K562 (cell line): ENCODE results near the gene ESPL1. TPM values are rescaled to one million over a fixed set of nuclear protein-coding genes. Genes with fewer than 3 reads are reported as not detected.

Experiments
- CTCF ChIP-seq, 3 experiments: IDR thresholded peaks in 2 of 3; conservative IDR thresholded peaks in 1 of 3; 2 replicates each; pipeline ENCODE4 v1.5.1; 2011 to 2012; ENCODE audit warnings: low read length in 3 of 3, mild to moderate bottlenecking in 3 of 3, control low read depth in 2 of 3, improper control_type of control experiment in 1 of 3, inconsistent platforms in 1 of 3, low read depth in 1 of 3, mixed read lengths in 1 of 3, moderate library complexity in 1 of 3; ENCODE audit not compliant: insufficient read depth in 2 of 3
- E2F6 ChIP-seq, 2 experiments: IDR thresholded peaks; 2 replicates each; pipeline ENCODE4 v1.6.1; 2011; ENCODE audit warnings: borderline replicate concordance in 1 of 2, control low read depth in 1 of 2, low read depth in 1 of 2, low read length in 1 of 2, mild to moderate bottlenecking in 1 of 2, mixed read lengths in 1 of 2, moderate library complexity in 1 of 2; ENCODE audit not compliant: insufficient read depth in 1 of 2, insufficient read length in 1 of 2, poor library complexity in 1 of 2, severe bottlenecking in 1 of 2; ENCODE audit errors: extremely low read depth in 1 of 2
- FOS ChIP-seq: IDR thresholded peaks from 3 replicates; pipeline ENCODE4 v1.6.1; 2011; ENCODE audit not compliant: insufficient read length; ENCODE audit errors: extremely low read depth
- FOXA1 ChIP-seq: fragments of 450-650 bp; IDR thresholded peaks from 2 replicates; pipeline ENCODE4 v1.6.1; 2016; ENCODE audit warnings: mild to moderate bottlenecking, borderline replicate concordance
- IFI16 ChIP-seq: fragments of 250-450 bp; sonication (Bioruptor Pico); IDR thresholded peaks from 2 replicates; pipeline ENCODE4 v2.1.2; 2022; ENCODE audit warnings: mild to moderate bottlenecking, inconsistent platforms
- MAX ChIP-seq: sonication (generic); formaldehyde crosslinking; IDR thresholded peaks from 2 replicates; pipeline ENCODE4 v1.9.0; 2022; ENCODE audit warnings: mild to moderate bottlenecking, missing genetic modification reagents
- NUFIP1 ChIP-seq: fragments of 450-650 bp; IDR thresholded peaks from 2 replicates; pipeline ENCODE4 v1.6.1; 2018; ENCODE audit not compliant: partially characterized antibody
- TEAD4 ChIP-seq, 2 experiments: sonication (generic) in 1 of 2; formaldehyde crosslinking in 1 of 2; IDR thresholded peaks; 2 replicates each; pipeline versions ENCODE4 v1.6.1 to v1.8.0; 2012 to 2022; ENCODE audit warnings: borderline replicate concordance in 1 of 2, inconsistent platforms in 1 of 2, low read length in 1 of 2, mild to moderate bottlenecking in 1 of 2, missing genetic modification reagents in 1 of 2
- polyA plus RNA-seq, 8 experiments: library from polyadenylated mRNA; depleted of rRNA in 4 of 8; stranded (reverse) in 5 of 8; unstranded in 3 of 8; fragments of >200 nt; fragmentation: Nextera tagmentation in 2 of 8; fragmentation: Illumina TruSeq in 1 of 8; extraction: Ambion mirVana in 2 of 8; extraction: Trizol in 1 of 8; gene quantifications; 2 replicates each; pipeline versions ENCODE4 v1.2.1 to v1.2.3, GENCODE V29; 2011 to 2014; ENCODE audit warnings: inconsistent platforms in 1 of 8, missing spikeins in 1 of 8
- total RNA-seq, 7 experiments: library from RNA; depleted of rRNA in 6 of 7; stranded (reverse); fragments of >200 nt in 6 of 7; fragmentation: Illumina TruSeq in 2 of 7; extraction: Trizol in 2 of 7; gene quantifications; 2 replicates each; pipeline versions ENCODE4 v1.2.1 to v1.2.3, GENCODE V29; 2011 to 2021; ENCODE audit warnings: low replicate concordance in 1 of 7
- TF ChIP-seq, protein P1 (sequence below): sonication (generic); formaldehyde crosslinking; IDR thresholded peaks from 2 replicates; pipeline ENCODE4 v1.8.1; 2023; ENCODE audit warnings: missing genetic modification reagents, mild to moderate bottlenecking, borderline replicate concordance
- TF ChIP-seq, protein P2 (sequence below), 2 experiments: fragments of 200-800 bp in 1 of 2; sonication (Bioruptor generic) in 1 of 2; sonication (generic) in 1 of 2; formaldehyde crosslinking in 1 of 2; IDR thresholded peaks in 1 of 2; conservative IDR thresholded peaks in 1 of 2; 2 replicates each; pipeline versions ENCODE4 v1.5.0 to v1.6.1; 2016 to 2020; ENCODE audit warnings: missing compliant biosample characterization in 1 of 2, missing genetic modification characterization in 1 of 2, missing genetic modification reagents in 1 of 2
- TF ChIP-seq, protein P3 (sequence below): sonication (generic); formaldehyde crosslinking; IDR thresholded peaks from 2 replicates; pipeline ENCODE4 v1.8.1; 2022; ENCODE audit warnings: missing genetic modification reagents

Gene ESPL1
- total and polyA plus RNA-seq, 9 of the 15 experiments (the other 6 are each of a cell fraction or from before 2014, with no cell fraction given) = 1.2 to 55.0 (median 18.7) TPM

- peak in 1 of 2 experiments; percentile 82 for TF ChIP-seq E2F6 (IDR thresholded peaks at IDR 0.05; ENCODE audit: borderline replicate concordance in 1 of 2, extremely low read depth in 1 of 2, insufficient read depth in 1 of 2, insufficient read length in 1 of 2, low read depth in 1 of 2, low read length in 1 of 2, poor library complexity in 1 of 2, severe bottlenecking in 1 of 2)
- peak; percentile 9 to 35 (median 23); a peak in 4 of 6 replicates for TF ChIP-seq CTCF (IDR thresholded peaks at IDR 0.05 in 2 of 3, conservative IDR thresholded peaks at IDR 0.05 in 1 of 3; ENCODE audit: insufficient read depth in 2 of 3, low read depth in 1 of 3, low read length in 3 of 3)
- TF ChIP-seq MAX (CRISPR knock-in tag) = no peak
- TF ChIP-seq, protein P1, sequence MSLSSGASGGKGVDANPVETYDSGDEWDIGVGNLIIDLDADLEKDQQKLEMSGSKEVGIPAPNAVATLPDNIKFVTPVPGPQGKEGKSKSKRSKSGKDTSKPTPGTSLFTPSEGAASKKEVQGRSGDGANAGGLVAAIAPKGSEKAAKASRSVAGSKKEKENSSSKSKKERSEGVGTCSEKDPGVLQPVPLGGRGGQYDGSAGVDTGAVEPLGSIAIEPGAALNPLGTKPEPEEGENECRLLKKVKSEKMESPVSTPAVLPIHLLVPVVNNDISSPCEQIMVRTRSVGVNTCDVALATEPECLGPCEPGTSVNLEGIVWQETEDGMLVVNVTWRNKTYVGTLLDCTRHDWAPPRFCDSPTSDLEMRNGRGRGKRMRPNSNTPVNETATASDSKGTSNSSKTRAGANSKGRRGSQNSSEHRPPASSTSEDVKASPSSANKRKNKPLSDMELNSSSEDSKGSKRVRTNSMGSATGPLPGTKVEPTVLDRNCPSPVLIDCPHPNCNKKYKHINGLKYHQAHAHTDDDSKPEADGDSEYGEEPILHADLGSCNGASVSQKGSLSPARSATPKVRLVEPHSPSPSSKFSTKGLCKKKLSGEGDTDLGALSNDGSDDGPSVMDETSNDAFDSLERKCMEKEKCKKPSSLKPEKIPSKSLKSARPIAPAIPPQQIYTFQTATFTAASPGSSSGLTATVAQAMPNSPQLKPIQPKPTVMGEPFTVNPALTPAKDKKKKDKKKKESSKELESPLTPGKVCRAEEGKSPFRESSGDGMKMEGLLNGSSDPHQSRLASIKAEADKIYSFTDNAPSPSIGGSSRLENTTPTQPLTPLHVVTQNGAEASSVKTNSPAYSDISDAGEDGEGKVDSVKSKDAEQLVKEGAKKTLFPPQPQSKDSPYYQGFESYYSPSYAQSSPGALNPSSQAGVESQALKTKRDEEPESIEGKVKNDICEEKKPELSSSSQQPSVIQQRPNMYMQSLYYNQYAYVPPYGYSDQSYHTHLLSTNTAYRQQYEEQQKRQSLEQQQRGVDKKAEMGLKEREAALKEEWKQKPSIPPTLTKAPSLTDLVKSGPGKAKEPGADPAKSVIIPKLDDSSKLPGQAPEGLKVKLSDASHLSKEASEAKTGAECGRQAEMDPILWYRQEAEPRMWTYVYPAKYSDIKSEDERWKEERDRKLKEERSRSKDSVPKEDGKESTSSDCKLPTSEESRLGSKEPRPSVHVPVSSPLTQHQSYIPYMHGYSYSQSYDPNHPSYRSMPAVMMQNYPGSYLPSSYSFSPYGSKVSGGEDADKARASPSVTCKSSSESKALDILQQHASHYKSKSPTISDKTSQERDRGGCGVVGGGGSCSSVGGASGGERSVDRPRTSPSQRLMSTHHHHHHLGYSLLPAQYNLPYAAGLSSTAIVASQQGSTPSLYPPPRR (CRISPR knock-in tag) = peak; percentile 45; the same call in 1 of the 2 replicates
- TF ChIP-seq, protein P2, sequence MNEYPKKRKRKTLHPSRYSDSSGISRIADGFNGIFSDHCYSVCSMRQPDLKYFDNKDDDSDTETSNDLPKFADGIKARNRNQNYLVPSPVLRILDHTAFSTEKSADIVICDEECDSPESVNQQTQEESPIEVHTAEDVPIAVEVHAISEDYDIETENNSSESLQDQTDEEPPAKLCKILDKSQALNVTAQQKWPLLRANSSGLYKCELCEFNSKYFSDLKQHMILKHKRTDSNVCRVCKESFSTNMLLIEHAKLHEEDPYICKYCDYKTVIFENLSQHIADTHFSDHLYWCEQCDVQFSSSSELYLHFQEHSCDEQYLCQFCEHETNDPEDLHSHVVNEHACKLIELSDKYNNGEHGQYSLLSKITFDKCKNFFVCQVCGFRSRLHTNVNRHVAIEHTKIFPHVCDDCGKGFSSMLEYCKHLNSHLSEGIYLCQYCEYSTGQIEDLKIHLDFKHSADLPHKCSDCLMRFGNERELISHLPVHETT (CRISPR knock-in tag; conservative IDR thresholded peaks at IDR 0.05 in 1 of 2, IDR thresholded peaks at IDR 0.05 in 1 of 2) = peak in 1 of 2 experiments; percentile 57; a peak in 1 of 4 replicates
- TF ChIP-seq, protein P3, sequence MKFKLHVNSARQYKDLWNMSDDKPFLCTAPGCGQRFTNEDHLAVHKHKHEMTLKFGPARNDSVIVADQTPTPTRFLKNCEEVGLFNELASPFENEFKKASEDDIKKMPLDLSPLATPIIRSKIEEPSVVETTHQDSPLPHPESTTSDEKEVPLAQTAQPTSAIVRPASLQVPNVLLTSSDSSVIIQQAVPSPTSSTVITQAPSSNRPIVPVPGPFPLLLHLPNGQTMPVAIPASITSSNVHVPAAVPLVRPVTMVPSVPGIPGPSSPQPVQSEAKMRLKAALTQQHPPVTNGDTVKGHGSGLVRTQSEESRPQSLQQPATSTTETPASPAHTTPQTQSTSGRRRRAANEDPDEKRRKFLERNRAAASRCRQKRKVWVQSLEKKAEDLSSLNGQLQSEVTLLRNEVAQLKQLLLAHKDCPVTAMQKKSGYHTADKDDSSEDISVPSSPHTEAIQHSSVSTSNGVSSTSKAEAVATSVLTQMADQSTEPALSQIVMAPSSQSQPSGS (CRISPR knock-in tag) = no peak
- no peak for TF ChIP-seq IFI16 (CRISPR knock-in tag)
- no peak for TF ChIP-seq NUFIP1
- no peak for TF ChIP-seq FOS
- no peak for TF ChIP-seq TEAD4 (IDR thresholded peaks at IDR 0.05; ENCODE audit: low read length)
- TF ChIP-seq TEAD4 (CRISPR knock-in tag; IDR thresholded peaks at IDR 0.05; ENCODE audit: borderline replicate concordance) = no peak
- no peak for TF ChIP-seq FOXA1
Measured at GRCh38 chr12:53221203-53222080, 46.7 kb upstream of the ESPL1 start (continued).
